NCI-H526 (cell line): ENCODE data around the gene CXCL11.
"Not testable (repeated sequence)": the region's sequence is repeated elsewhere in the genome, so short reads cannot be mapped to it uniquely, and the experiment has no call there.

Experiments used
- DNase-seq, 2 experiments: peaks; one replicate each; lab custom pipeline; 2025; lab: John Stamatoyannopoulos, UW

The CXCL11 gene

GRCh38 chr4:76042241-76042998, 6.5 kb upstream of the CXCL11 start:
- DNase-seq: not testable (repeated sequence)

- no peak for DNase-seq
Observed at GRCh38 chr4:76036855-76037254, 985 bp upstream of the CXCL11 start.

DNA sequence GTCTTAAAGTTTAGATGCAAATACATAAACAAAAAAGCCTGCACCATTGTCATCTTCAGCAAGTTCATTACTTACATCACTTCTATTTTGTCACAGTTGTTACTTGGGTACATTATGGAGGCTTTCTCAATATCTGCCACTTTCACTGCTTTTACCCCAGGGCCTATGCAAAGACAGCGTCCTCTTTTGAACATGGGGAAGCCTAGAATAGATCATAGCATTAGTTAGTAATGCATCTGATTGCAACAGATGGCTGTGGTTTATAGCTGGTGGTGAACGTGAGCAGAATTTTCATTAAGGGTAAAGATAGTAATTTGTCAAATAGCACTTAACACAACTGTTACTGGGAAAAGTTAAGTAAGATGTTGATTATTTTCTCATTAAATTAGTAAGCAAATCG, 729 bp downstream of the CXCL11 start:
- no peak for DNase-seq

DNA sequence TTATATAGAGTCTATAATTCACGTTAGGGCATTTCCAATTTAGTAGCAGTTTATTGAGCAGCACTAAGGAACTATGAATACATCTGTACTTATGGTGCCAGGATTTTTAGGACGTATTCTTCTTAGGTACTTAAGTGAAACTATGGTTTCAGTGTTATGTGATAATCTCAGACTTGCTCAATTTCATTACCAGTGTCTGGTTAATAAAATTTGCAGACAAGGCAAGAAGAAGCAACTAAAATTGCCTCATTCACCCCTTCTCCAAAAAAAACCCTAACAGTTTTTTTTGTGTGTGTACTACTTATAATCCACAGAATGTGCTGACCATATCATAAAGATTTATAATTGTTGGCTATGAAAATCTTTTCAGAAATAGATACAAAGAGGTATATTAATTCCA, 6.6 kb downstream of the CXCL11 start:
- DNase-seq: no peak

DNA sequence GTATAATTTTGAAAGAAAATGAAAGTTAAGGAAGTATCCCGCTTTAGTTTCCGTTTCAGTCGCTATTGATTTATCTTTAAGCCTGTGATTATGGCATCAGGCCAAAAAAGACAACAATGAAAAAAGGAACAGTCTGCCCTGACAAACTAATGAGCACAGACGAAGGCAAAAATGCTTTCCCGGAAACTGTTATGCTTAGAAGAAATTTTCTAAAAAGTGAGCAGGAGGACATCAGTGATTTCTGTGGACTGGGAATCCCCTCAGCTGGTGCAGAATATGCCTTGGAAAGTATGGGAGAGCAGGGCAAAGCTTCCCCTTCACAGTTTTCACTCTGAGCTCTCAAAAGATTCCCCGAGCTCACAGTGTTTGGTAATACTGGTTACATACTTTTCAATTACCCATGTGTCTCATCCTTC, 7.5 kb downstream of the CXCL11 start:
- DNase-seq: no peak

DNA sequence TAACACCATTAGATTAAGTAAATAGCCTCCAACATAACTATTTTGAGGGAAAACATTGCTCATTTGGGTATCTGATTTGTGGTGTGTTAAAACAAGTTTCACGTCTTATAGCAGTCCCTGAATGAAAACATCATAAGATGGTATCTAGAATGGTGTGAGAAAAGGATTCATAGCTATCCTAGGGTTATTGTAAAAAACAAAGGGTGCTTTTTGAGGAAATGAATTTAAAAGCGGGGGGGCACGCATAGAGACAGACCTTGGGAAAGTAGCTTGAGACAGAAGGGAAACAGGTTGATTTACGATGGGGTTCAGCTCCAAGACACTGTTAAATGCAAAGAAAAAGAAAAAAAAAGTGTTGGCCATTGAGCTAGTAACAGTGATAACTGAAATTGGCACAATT, 11.8 kb downstream of the CXCL11 start:
- DNase-seq: no peak

DNA sequence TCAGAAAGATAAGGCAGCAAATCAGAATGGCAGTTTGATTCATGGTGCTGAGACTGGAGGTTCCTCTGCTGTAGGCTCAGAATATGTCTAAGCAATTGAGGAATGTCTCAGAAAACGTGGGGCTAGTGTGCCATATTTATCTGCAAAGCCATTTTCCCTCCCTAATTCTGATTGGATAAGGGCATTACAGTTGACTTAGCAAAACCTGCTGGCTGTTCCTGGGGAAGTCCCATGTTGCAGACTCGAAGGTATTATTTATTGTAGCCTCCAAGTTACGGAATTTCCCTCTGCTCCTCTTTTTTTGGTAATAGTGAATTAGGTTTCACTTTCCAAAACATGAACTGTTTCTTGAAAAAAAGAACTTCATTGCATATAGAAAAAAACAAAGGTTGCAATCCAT, 12.5 kb downstream of the CXCL11 start, which contains the start of gene CXCL10:
CXCL10 (minus strand) TSS at position 109 of the 400 bp plus-strand sequence; CDS start at position 43, 66 bp downstream.
- no peak for DNase-seq

DNA sequence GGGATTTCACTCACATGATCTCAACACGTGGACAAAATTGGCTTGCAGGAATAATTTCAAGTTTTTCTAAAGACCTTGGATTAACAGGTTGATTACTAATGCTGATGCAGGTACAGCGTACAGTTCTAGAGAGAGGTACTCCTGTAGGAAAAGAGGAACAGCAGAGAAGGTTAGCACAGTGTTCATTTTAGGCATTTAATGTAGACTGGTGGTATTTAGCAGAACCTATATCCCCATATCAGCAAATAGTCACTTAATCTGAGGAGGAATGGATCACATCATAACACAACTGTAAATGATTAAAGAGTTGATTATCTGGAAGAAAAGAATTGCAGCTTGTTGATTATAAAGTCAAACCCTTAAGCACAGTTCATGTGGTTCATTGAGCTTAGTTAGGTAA, 13.2 kb downstream of the CXCL11 start:
- no peak for DNase-seq

DNA sequence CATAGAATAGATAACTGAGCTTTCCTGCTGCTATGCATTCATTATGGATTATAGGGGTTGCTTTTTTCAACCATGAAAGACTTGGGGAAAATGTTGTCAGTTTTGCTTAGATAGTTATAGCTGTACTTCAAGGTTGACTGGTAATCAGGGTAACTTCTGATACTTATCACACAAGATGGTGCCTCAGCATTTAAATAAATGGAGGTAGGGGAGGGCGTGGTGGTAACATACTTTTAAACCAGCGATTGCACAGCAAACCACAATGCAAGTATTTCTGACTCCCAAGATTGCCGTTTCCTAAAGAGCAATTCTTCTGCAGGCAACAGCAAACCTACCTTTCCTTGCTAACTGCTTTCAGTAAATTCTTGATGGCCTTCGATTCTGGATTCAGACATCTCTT, 13.8 kb downstream of the CXCL11 start:
- DNase-seq: no peak

DNA sequence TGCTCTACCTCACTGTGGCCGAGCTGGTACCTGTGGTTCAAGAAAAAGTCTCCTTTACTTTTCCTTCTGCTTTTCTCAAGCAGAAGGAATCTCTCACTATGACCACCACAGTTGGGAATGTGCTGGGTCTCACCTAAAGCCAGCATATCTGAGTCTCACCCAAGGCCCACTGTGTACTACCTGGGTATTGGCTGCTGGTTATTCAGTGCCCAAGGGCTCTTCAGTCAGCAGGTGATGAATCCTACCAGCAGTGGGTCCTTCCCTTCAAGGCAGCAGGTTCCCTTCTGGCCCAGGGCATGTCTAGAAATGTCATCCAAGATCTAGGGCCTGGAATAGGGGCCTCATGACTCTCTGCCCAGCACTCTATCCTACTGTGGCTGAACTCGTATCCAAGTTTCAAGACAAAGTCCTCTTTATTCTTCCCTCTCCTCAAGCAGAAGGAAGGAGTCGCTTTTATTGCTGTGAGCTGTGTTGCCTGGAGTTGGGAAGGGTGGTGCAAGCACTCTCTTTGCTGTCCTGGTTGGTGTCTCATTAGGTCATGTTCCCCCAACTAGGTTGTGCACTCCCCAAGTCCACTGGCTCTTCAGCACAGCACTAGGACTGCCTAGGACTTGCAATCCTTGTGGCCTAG, 18.7 kb downstream of the CXCL11 start:
- DNase-seq: no peak

DNA sequence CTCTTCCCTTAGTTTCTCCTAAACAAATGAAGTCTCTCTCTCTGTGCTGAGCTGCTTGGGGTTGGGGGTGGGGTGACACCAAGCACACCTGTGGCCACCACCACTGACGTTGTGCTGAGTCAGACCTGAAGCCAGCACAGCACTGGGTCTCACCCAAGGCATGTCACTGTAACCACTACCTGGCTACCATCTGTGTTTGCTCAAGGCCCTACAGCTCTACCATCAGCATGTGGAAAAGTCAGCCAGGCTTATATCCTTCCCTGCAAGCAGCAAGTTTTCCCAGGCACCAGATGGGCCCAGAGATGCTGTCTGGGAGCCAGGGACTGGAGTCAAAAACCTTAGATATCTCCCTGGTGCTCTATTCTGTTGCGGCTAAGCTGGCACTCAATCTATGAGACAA, 19.5 kb downstream of the CXCL11 start:
- no peak for DNase-seq

- DNase-seq: no peak
Observed at GRCh38 chr4:76013540-76013939, 22.3 kb downstream of the CXCL11 start.

GRCh38 chr4:76012388-76012801, 23.5 kb downstream of the CXCL11 start:
- DNase-seq: no peak

GRCh38 chr4:76011700-76012387, 24.0 kb downstream of the CXCL11 start:
- DNase-seq: no peak

GRCh38 chr4:76011018-76011670, 24.7 kb downstream of the CXCL11 start:
- DNase-seq: no peak

GRCh38 chr4:76010576-76010975, 25.3 kb downstream of the CXCL11 start:
- DNase-seq: no peak

DNA sequence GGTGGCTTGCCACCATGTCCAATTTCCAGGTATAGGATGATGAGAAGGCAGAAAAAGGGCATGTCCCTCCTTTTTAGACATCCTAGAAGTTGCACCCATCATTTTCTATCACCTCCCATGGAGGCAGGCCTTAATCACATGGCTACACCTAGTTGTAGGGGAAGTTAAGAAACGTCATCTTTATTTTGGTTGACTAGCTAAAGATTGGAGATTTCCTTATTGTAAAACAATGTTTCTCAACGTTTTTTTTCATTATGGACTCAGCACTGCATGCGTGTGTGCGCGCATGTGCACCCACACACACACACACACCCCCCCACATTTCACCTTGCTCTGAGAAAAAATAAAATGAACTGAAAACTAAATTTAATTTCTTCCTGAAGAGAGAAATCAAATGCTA, 26.6 kb downstream of the CXCL11 start:
- no peak for DNase-seq

- no peak for DNase-seq
Observed at GRCh38 chr4:76007089-76007862, 28.6 kb downstream of the CXCL11 start, which contains the start of gene CXCL9. Gene CXCL9, minus strand, starts transcription at chr4:76007509. Its CDS starts 60 bp downstream, at chr4:76007449.

DNA sequence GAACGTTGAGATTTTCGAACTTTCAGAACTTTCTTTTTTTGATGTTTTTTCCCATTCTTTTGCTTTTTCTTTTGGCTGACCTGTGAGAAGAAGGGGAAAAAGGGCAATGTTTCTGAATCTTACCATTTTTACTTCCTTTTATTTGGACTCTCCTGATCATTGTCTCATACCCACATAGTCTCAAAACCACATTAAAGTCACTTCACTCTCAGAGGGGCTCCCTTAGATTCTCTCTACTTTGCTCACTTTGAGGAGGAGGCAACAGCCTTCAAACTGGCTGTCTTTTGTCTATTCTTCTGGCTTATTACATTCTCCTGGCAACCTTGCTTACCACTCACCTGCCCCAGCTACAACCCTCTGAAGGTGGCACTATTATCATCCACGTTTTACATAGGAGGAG, 32.2 kb downstream of the CXCL11 start:
- DNase-seq: no peak

- no peak for DNase-seq
Observed at GRCh38 chr4:76003035-76003434, 32.8 kb downstream of the CXCL11 start.

DNA sequence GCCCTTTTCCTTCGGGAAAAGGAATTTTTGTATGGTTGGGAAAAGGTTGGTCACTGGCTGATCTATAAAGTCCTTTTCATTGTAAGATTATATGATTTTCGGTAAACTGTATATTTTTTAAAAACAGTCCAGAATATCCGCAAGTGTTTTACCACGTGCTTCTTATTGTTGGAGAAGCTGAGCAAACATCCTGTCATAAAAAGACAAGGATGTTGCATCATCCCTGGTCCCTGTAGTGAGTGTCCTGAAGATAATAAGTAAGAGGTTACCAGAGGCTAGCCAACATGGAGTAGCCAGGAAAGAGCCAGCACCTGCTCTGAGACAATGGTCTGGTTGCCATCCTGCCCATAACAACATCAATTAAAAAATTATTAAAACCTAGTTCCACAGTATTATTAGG, 33.7 kb downstream of the CXCL11 start:
- no peak for DNase-seq

- DNase-seq: no peak
Observed at GRCh38 chr4:76001700-76002099, 34.2 kb downstream of the CXCL11 start.
